GM23338 (cell line): ENCODE data around the gene IGSF21. TPM values are rescaled to one million over a fixed set of nuclear protein-coding genes. Genes with fewer than 3 reads are reported as not detected.

Experiments
- ATAC-seq: fragments of 200-7000 bp; cut with Tn5 transposase; 3 replicates; pipeline ENCODE4 v1.9.1; 2020
- DNase-seq: peaks from one replicate; pipeline ENCODE4 v3.0.0-alpha.2; 2015; ENCODE audit warnings: low spot score
- H2AFZ ChIP-seq: fragments of 200-600 bp; sonication (generic); 2 replicates; pipeline ENCODE4 v1.8.0; 2016; ENCODE audit warnings: antibody characterized with exemption, mild to moderate bottlenecking, moderate library complexity
- H3F3A ChIP-seq: fragments of 200-600 bp; sonication (generic); replicated peaks from 2 replicates; pipeline ENCODE4 v1.8.0; 2017; ENCODE audit warnings: antibody characterized with exemption, mixed run types, low read depth
- H3K27ac ChIP-seq: fragments of 200-600 bp; sonication (generic); 2 replicates; pipeline ENCODE4 v1.6.1; 2016; ENCODE audit warnings: low read depth
- H3K27me3 ChIP-seq: fragments of 200-600 bp; sonication (generic); 2 replicates; pipeline ENCODE4 v1.8.0; 2016; ENCODE audit warnings: mild to moderate bottlenecking, mixed run types, moderate library complexity; ENCODE audit not compliant: insufficient read depth
- H3K36me3 ChIP-seq: fragments of 200-600 bp; sonication (generic); 2 replicates; pipeline ENCODE4 v1.8.0; 2016; ENCODE audit warnings: mild to moderate bottlenecking; ENCODE audit not compliant: insufficient read depth
- H3K4me1 ChIP-seq: fragments of 200-600 bp; sonication (generic); 2 replicates; pipeline ENCODE4 v1.8.0; 2016; ENCODE audit warnings: mild to moderate bottlenecking, moderate library complexity; ENCODE audit not compliant: insufficient read depth
- H3K4me2 ChIP-seq: fragments of 200-600 bp; sonication (generic); 2 replicates; pipeline ENCODE4 v1.7.1; 2017; ENCODE audit warnings: mixed run types
- H3K4me3 ChIP-seq: fragments of 200-600 bp; sonication (generic); 2 replicates; pipeline ENCODE4 v1.6.1; 2016; ENCODE audit warnings: mixed run types
- H3K79me2 ChIP-seq: fragments of 200-600 bp; sonication (generic); replicated peaks from 2 replicates; pipeline ENCODE4 v1.8.0; 2017; ENCODE audit warnings: mild to moderate bottlenecking; ENCODE audit not compliant: insufficient read depth
- H3K9me2 ChIP-seq: fragments of 200-600 bp; sonication (generic); 2 replicates; pipeline ENCODE4 v1.8.0; 2017; ENCODE audit not compliant: insufficient read depth
- H4K20me1 ChIP-seq: fragments of 200-600 bp; sonication (generic); replicated peaks from 2 replicates; pipeline ENCODE4 v1.8.0; 2017; ENCODE audit warnings: mild to moderate bottlenecking; ENCODE audit not compliant: insufficient read depth
- H3K27ac Mint-ChIP-seq: 2 replicates; pipeline ENCODE4 v1.8.0; 2020; ENCODE audit warnings: inconsistent platforms, mild to moderate bottlenecking, moderate library complexity, mixed read lengths
- H3K27me3 Mint-ChIP-seq: 3 replicates; pipeline ENCODE4 v1.8.0; 2022; ENCODE audit warnings: low read depth, mild to moderate bottlenecking, moderate library complexity, mixed read lengths, inconsistent platforms; ENCODE audit not compliant: insufficient read depth, poor library complexity
- H3K36me3 Mint-ChIP-seq: 3 replicates; pipeline ENCODE4 v1.8.0; 2021; ENCODE audit warnings: low read depth, mild to moderate bottlenecking, inconsistent platforms, moderate library complexity, mixed read lengths
- H3K4me1 Mint-ChIP-seq: 3 replicates; pipeline ENCODE4 v1.8.0; 2020; ENCODE audit warnings: mild to moderate bottlenecking, inconsistent platforms, mixed read lengths
- H3K4me3 Mint-ChIP-seq: 3 replicates; pipeline ENCODE4 v1.8.0; 2021; ENCODE audit warnings: moderate library complexity, mild to moderate bottlenecking, inconsistent platforms, mixed read lengths
- H3K9me3 Mint-ChIP-seq: 3 replicates; pipeline ENCODE4 v1.8.0; 2020; ENCODE audit warnings: moderate library complexity, mild to moderate bottlenecking, inconsistent platforms, mixed read lengths
- CTCF ChIP-seq, 2 experiments: fragments of 200-600 bp in 1 of 2; sonication (generic) in 1 of 2; conservative IDR thresholded peaks; 2 replicates each; pipeline versions ENCODE4 v1.5.1 to v1.6.1; 2016 to 2017; ENCODE audit warnings: antibody characterized with exemption in 2 of 2, low read depth in 2 of 2, mild to moderate bottlenecking in 2 of 2, moderate library complexity in 1 of 2
- NANOG ChIP-seq: IDR thresholded peaks from 2 replicates; pipeline ENCODE4 v1.6.1; 2016; ENCODE audit warnings: antibody characterized with exemption, borderline replicate concordance
- ZNF462 ChIP-seq: fragments of 250-450 bp; sonication (Bioruptor Pico); IDR thresholded peaks from 2 replicates; pipeline ENCODE4 v1.5.0; 2020; ENCODE audit warnings: mild to moderate bottlenecking, moderate library complexity
- polyA plus RNA-seq: library from polyadenylated mRNA; unstranded; fragments of >200 nt; fragmentation: Nextera tagmentation; extraction: Ambion mirVana; gene quantifications from 2 replicates; pipeline ENCODE4 v1.2.1, GENCODE V29; 2016
- total RNA-seq: library from RNA; depleted of rRNA; stranded (reverse); fragments of >200 nt; shearing (Covaris generic); gene quantifications from 2 replicates; pipeline ENCODE4 v1.2.3, GENCODE V29; 2014

The IGSF21 gene
- total and polyA plus RNA-seq, 2 experiments from 2014 or later: 15.6 to 15.7 TPM

GRCh38 chr1:18360251-18360650, 252.7 kb downstream of the IGSF21 start:
- Mint-ChIP-seq H3K9me3 (no peaks in the 10 kb centered on the region), H3K4me3 (no peak overlapping the region), H3K27me3 (peaks cover 11% of the 10 kb centered on the region), H3K27ac (no peak overlapping the region), H3K4me1 (peaks cover 14% of the 10 kb centered on the region), H3K36me3 (peaks cover 2% of the 10 kb centered on the region)
- H3K27ac ChIP-seq: no peak overlapping the region
- H3F3A ChIP-seq: no peaks in the 10 kb centered on the region
- H3K36me3 ChIP-seq: no peaks in the 10 kb centered on the region
- H3K4me3 ChIP-seq: no peak overlapping the region
- H3K9me2 ChIP-seq: peaks cover 6% of the 10 kb centered on the region; the same call in 1 of the 2 replicates
- no peaks in the 10 kb centered on the region for H4K20me1 ChIP-seq
- TF ChIP-seq ZNF462 (CRISPR knock-in tag): no peak
- TF ChIP-seq CTCF (conservative IDR thresholded peaks at IDR 0.05; ENCODE audit: low read depth in 2 of 2): peak in 1 of 2 experiments; percentile 51; a peak in 2 of 4 replicates
- no peaks in the 10 kb centered on the region for H3K27me3 ChIP-seq
- no peaks in the 10 kb centered on the region for H3K4me1 ChIP-seq
- DNase-seq (no peak), ATAC-seq (no peak)
- no peak overlapping the region for H2AFZ ChIP-seq
- no peaks in the 10 kb centered on the region for H3K79me2 ChIP-seq
- H3K4me2 ChIP-seq: no peak overlapping the region

- Histone ChIP-seq H3K27ac (no peak overlapping the region), H3K4me1 (no peaks in the 10 kb centered on the region), H3F3A (no peaks in the 10 kb centered on the region), H3K79me2 (no peaks in the 10 kb centered on the region), H4K20me1 (no peaks in the 10 kb centered on the region), H3K4me2 (no peak overlapping the region), H2AFZ (no peak overlapping the region), H3K27me3 (no peaks in the 10 kb centered on the region), H3K9me2 (no peaks in the 10 kb centered on the region; the same call in 1 of the 2 replicates), H3K36me3 (no peaks in the 10 kb centered on the region), H3K4me3 (no peak overlapping the region)
- H3K9me3 Mint-ChIP-seq: peaks cover 5% of the 10 kb centered on the region; the same call in 1 of the 3 replicates
- no peak; the same call in 2 of the 3 replicates for ATAC-seq
- no peak for TF ChIP-seq NANOG
- peak in 1 of 2 experiments; percentile 61; a peak in 2 of 4 replicates for TF ChIP-seq CTCF (conservative IDR thresholded peaks at IDR 0.05; ENCODE audit: low read depth in 2 of 2)
- no peak overlapping the region for H3K4me3 Mint-ChIP-seq
- H3K27ac Mint-ChIP-seq: no peak overlapping the region
- peaks cover 14% of the 10 kb centered on the region for H3K4me1 Mint-ChIP-seq
- peaks cover 15% of the 10 kb centered on the region for H3K36me3 Mint-ChIP-seq
- DNase-seq: no peak
- peaks cover 11% of the 10 kb centered on the region for H3K27me3 Mint-ChIP-seq
Observed at GRCh38 chr1:18362150-18362549, 254.6 kb downstream of the IGSF21 start.
